Fibroblast of pulmonary artery (primary cell): ENCODE measurements around the gene TEX47.
A peak's percentile ranks its signal among the peaks of the same experiment; 100 is the strongest.

ENCODE experiments used
- DNase-seq: peaks from one replicate; pipeline ENCODE4 v3.0.0-alpha.2; 2010; ENCODE audit warnings: low read depth
- H3K4me3 ChIP-seq: replicated peaks from 2 replicates; pipeline ENCODE4 v1.5.1; 2011; ENCODE audit warnings: low read depth, mild to moderate bottlenecking, control low read depth, low read length, moderate library complexity
- TF ChIP-seq, protein P1 (sequence below): IDR thresholded peaks from 2 replicates; pipeline ENCODE4 v1.5.1; 2011; ENCODE audit warnings: mild to moderate bottlenecking, control low read depth, low read length, inconsistent platforms; ENCODE audit errors: missing control alignments

TEX47 gene

DNA sequence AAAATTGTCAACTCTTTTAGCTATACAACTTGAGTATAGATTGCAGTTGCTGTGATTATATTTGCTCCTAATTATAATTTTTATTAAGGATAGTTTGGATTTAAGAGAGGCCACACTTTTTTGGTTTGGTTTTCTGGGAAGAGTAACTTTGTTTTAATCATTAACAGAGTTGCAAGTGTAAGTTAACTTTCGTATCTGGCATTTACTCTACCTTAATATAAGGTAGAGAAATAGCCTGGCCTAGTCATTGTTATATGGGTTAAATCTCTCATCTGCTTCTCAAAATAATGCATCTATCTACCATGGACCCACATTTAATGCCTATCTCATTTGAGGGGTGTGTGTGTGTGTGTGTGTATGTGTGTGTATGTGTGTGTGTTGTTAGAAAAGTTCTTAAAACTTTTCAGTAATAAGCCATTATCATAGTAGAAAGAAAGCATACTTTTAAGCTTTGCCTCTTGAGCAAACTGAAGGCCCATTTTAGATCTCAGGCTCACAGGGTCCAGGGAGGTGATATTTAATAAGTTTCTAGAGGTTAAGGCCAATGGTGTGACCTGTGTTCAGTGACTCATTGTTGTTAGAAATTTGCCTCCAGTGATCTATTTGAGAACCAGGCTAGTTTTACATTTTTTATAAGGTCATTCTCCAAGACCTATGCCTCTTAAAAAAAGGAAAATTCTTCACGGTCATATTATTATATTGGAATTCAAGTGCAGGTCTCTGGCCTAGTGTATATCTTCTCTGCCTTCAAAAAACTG lies 10.9 kb upstream of the TEX47 start:
- no peak for DNase-seq
- TF ChIP-seq, protein P1, sequence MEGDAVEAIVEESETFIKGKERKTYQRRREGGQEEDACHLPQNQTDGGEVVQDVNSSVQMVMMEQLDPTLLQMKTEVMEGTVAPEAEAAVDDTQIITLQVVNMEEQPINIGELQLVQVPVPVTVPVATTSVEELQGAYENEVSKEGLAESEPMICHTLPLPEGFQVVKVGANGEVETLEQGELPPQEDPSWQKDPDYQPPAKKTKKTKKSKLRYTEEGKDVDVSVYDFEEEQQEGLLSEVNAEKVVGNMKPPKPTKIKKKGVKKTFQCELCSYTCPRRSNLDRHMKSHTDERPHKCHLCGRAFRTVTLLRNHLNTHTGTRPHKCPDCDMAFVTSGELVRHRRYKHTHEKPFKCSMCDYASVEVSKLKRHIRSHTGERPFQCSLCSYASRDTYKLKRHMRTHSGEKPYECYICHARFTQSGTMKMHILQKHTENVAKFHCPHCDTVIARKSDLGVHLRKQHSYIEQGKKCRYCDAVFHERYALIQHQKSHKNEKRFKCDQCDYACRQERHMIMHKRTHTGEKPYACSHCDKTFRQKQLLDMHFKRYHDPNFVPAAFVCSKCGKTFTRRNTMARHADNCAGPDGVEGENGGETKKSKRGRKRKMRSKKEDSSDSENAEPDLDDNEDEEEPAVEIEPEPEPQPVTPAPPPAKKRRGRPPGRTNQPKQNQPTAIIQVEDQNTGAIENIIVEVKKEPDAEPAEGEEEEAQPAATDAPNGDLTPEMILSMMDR, result no peak
- H3K4me3 ChIP-seq, result no peak overlapping the region

DNA sequence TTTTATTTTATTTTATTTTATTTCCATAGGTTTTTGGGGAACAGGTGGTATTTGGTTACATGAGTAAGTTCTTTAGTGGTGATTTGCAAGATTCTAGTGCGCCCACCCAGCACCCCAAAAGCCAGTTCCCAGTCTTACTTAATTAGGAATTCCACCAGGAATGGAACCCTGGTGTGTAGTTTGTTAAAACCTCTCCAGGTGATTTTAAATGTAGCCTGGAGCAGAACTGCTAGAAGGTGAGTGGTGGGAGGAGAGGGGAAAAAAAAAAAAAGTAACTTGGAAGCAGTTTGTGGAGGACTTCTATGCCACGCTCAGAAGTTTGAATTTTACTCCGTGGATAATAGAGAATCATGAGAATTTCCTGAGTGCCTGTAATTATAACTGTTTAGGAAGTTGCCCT lies 5.5 kb upstream of the TEX47 start:
- TF ChIP-seq, protein P1, result no peak
- H3K4me3 ChIP-seq, result no peak overlapping the region
- DNase-seq, result no peak

DNA sequence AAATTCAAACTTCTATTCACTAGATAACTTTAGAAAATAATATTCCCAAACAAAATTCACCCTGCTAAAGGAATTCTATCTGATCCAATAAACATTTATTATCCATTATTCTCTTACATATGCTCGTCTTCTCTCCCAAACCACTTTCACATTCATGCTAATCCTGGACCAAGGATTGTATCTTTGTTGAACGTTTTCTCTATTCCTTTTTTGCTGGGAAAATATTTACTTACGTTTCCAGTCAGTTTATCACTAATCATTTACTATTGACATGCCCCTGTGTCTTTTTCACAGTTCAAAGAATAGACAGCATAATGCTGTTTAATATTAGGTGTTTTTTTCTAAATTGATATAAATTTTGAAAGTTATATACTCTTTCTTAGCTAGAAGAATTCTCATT lies 3.2 kb downstream of the TEX47 start:
- TF ChIP-seq, protein P1, result no peak
- H3K4me3 ChIP-seq, result no peak overlapping the region
- DNase-seq, result no peak

DNA sequence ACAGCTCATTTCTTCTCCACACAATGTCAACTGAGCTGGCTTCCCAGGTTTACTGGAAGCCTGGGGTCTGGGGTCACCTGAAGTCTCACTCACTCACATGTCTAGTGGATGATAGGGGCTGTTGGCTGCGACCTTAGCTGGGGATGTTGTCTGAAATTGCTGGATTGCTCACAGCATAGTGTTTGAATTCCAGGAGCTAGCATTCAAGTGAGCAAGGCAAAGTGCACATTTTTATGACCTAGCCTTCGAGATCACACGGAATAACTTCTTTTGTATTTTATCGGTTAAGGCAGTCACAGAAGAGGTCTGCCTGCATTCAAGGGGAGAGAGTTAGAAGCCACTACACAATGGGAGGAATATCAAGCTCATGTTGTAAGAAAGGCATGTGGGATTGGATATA lies 3.6 kb downstream of the TEX47 start:
- no peak for DNase-seq
- TF ChIP-seq, protein P1, result no peak
- H3K4me3 ChIP-seq, result no peak overlapping the region

DNA sequence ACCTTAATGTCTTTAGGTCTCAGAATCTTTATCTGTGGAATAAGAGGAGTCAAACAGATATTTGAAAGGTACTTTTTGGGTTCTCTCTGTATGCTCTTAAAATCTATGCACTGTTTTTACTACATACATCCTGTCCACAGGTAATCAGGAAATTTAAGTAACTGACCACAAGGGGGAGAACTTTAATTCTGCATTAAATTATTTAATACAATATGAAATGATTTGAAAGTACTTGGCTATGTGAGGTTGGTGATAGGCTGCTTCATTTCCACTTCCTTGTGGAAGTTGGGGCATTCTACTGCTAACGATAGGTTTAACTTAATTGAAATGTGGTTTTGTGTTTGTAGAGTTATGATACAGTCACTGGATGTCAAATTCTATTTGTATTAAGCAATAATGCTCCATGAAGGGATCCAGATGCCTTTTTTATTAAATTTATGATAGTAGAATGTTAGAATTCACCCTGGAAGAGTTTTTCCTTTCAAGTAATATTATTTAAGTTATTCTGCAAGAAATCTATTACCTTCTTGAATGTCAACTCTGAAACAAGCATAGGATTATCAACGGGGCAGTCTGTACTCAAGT lies 6.0 kb downstream of the TEX47 start:
- DNase-seq, result peak; percentile 46
- TF ChIP-seq, protein P1, result peak; percentile 46
- H3K4me3 ChIP-seq, result no peak overlapping the region

DNA sequence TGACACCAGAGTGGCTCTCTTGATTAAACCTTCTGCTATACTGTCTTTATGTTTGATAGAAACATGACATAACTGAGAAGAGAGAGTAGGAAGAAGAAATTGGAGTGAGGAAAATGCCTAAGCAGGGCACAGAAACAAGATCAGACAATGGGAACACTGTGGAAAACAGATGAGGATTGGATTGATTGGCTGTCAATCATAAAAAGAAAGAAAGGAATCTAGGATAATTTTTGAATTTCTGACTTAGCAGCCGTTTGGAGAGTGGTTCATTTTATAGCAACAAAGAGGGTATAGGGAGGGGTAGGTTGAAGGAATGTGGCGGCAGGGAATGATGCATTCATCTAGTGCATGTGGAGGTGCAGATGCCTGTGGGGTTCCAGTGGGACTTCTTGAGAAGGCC lies 7.8 kb downstream of the TEX47 start:
- no peak for DNase-seq
- H3K4me3 ChIP-seq, result no peak overlapping the region
- TF ChIP-seq, protein P1, result no peak

DNA sequence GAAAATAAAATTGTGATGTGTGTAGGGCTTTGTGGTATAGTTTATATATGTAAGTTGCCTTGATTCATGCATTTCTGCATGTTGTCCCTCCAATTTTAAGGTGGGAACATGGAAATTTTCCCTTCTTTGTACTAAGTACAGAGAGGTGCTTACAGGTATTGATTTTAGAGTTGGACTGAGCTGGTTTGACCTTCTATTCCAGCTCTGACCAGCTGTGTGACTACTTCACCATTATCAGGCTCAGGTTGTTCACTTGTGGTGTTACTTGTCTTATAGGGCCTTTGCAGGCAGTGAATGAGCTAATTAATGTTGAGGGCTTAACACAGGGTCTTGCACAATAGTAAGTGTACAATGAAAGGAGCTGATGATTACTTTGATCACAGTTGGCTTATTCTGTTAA lies 19.7 kb downstream of the TEX47 start:
- TF ChIP-seq, protein P1, result no peak
- no peak for DNase-seq
- no peak overlapping the region for H3K4me3 ChIP-seq
